OCI-LY7 (cell line): ENCODE results near the gene C1orf94. TPM values are rescaled to one million over a fixed set of nuclear protein-coding genes. Genes with fewer than 3 reads are reported as not detected.

Source experiments
- BruUV-seq: library from RNA; stranded (reverse); fragments of 400-500 nt; replicated peaks from 2 replicates; lab custom pipeline; 2021; lab: Mats Ljungman, UMichigan
- CTCF ChIA-PET: fragments of 300-600 bp; sonication (Branson Sonifier 250); formaldehyde crosslinking; loops from one replicate; lab custom pipeline; 2022; ENCODE audit warnings: antibody characterized with exemption; ENCODE audit not compliant: unreplicated experiment; lab: Charles Lee
- POLR2A ChIA-PET: fragments of 300-600 bp; sonication (Branson Sonifier 250); formaldehyde crosslinking; loops from one replicate; lab custom pipeline; 2022; ENCODE audit warnings: antibody characterized with exemption; lab: Charles Lee
- DNase-seq: peaks from one replicate; pipeline ENCODE4 v3.0.0-alpha.2; 2015; ENCODE audit warnings: low spot score
- H2AFZ ChIP-seq: fragments of 200-600 bp; sonication (generic), shearing (Covaris generic); 2 replicates; pipeline ENCODE4 v1.6.1; 2014; ENCODE audit warnings: mild to moderate bottlenecking, antibody characterized with exemption, low read length, moderate library complexity
- H3K27ac ChIP-seq: fragments of 200-600 bp; sonication (generic); 2 replicates; pipeline ENCODE4 v1.5.1; 2014; ENCODE audit warnings: mixed run types, low read depth, mild to moderate bottlenecking, moderate library complexity, low read length, inconsistent platforms; ENCODE audit not compliant: poor library complexity, severe bottlenecking
- H3K36me3 ChIP-seq: fragments of 200-600 bp; sonication (generic); 2 replicates; pipeline ENCODE4 v1.6.1; 2014; ENCODE audit warnings: mild to moderate bottlenecking, antibody characterized with exemption, low read length, moderate library complexity, mixed read lengths; ENCODE audit not compliant: insufficient read depth
- H3K4me1 ChIP-seq: fragments of 200-600 bp; sonication (generic); 2 replicates; pipeline ENCODE4 v1.5.1; 2014; ENCODE audit warnings: mild to moderate bottlenecking, low read length; ENCODE audit not compliant: insufficient read depth, poor library complexity, severe bottlenecking
- H3K4me2 ChIP-seq: fragments of 200-600 bp; sonication (generic); 2 replicates; pipeline ENCODE4 v1.6.1; 2014; ENCODE audit warnings: mild to moderate bottlenecking, low read length
- H3K4me3 ChIP-seq: fragments of 200-600 bp; sonication (generic); 2 replicates; pipeline ENCODE4 v1.5.1; 2014; ENCODE audit warnings: mild to moderate bottlenecking, low read depth, low read length; ENCODE audit not compliant: poor library complexity, severe bottlenecking
- H3K79me2 ChIP-seq: fragments of 200-600 bp; sonication (generic); 2 replicates; pipeline ENCODE4 v1.6.1; 2016; ENCODE audit warnings: low read depth, mild to moderate bottlenecking, low read length, moderate library complexity, mixed read lengths; ENCODE audit not compliant: insufficient read depth
- H3K9me2 ChIP-seq: fragments of 200-600 bp; sonication (generic); 2 replicates; pipeline ENCODE4 v1.6.1; 2016; ENCODE audit warnings: mild to moderate bottlenecking, low read length, mixed read lengths; ENCODE audit not compliant: insufficient read depth
- H3K9me3 ChIP-seq: fragments of 200-600 bp; sonication (generic); 2 replicates; pipeline ENCODE4 v1.6.1; 2014; ENCODE audit warnings: mild to moderate bottlenecking, mixed run types, low read length, mixed read lengths
- H4K20me1 ChIP-seq: fragments of 200-600 bp; sonication (generic); 2 replicates; pipeline ENCODE4 v1.6.1; 2014; ENCODE audit warnings: mild to moderate bottlenecking, antibody characterized with exemption, low read length, moderate library complexity, mixed read lengths; ENCODE audit not compliant: insufficient read depth
- CTCF ChIP-seq: fragments of 200-600 bp; sonication (generic); conservative IDR thresholded peaks from 2 replicates; pipeline ENCODE4 v1.5.1; 2014; ENCODE audit warnings: mild to moderate bottlenecking, antibody characterized with exemption, low read length, moderate library complexity, mixed read lengths
- EZH2phosphoT487 ChIP-seq: fragments of 200-600 bp; sonication (generic); IDR thresholded peaks from 2 replicates; pipeline ENCODE4 v1.6.1; 2018; ENCODE audit warnings: low read depth, borderline replicate concordance, mild to moderate bottlenecking, mixed run types, antibody characterized with exemption, low read length, moderate library complexity, mixed read lengths
- intact Hi-C: fragments of 100-400 bp; cut with micrococcal nuclease; formaldehyde crosslinking; loops from one replicate; pipeline ENCODE4 v1.10.0; 2022; ENCODE audit not compliant: unreplicated experiment
- total RNA-seq, 2 experiments: library from RNA; depleted of rRNA in 1 of 2; stranded (reverse); fragments of >200 nt in 1 of 2; shearing (Covaris generic) in 1 of 2; gene quantifications; 2 replicates each; pipeline ENCODE4 v1.2.3, GENCODE V29; 2014 to 2022

The C1orf94 gene
- total RNA-seq, 2 experiments from 2014 or later = not detected

GRCh38 chr1:34235594-34235993 is 58.9 kb downstream of the C1orf94 start:
- DNase-seq = no peak
- Histone ChIP-seq H3K4me3 (no peak overlapping the region), H3K27ac (no peak overlapping the region), H3K4me1 (no peaks in the 10 kb centered on the region), H4K20me1 (no peaks in the 10 kb centered on the region), H3K9me2 (no peaks in the 10 kb centered on the region), H3K79me2 (no peaks in the 10 kb centered on the region), H3K4me2 (no peak overlapping the region), H2AFZ (no peak overlapping the region), H3K9me3 (no peaks in the 10 kb centered on the region), H3K36me3 (no peaks in the 10 kb centered on the region)
- ChIA-PET POLR2A (no interaction called here), CTCF (no interaction called here)
- no TSS peak for BruUV-seq
- TF ChIP-seq CTCF = no peak
- TF ChIP-seq EZH2phosphoT487 = no peak
- intact Hi-C loops = no loop called here

GRCh38 chr1:34236089-34236488 is 59.4 kb downstream of the C1orf94 start:
- H3K79me2 ChIP-seq = no peaks in the 10 kb centered on the region
- intact Hi-C loops = no loop called here

More at GRCh38 chr1:34236089-34236488, 59.4 kb downstream of the C1orf94 start:
- Histone ChIP-seq H3K4me3 (no peak overlapping the region), H3K9me3 (no peaks in the 10 kb centered on the region), H3K4me1 (no peaks in the 10 kb centered on the region), H3K36me3 (no peaks in the 10 kb centered on the region), H3K9me2 (no peaks in the 10 kb centered on the region), H3K4me2 (no peak overlapping the region), H3K27ac (no peak overlapping the region), H4K20me1 (no peaks in the 10 kb centered on the region), H2AFZ (no peak overlapping the region)
- no peak for TF ChIP-seq EZH2phosphoT487
- no peak for TF ChIP-seq CTCF
- CTCF ChIA-PET = no interaction called here
- POLR2A ChIA-PET = no interaction called here
- no peak for DNase-seq
- no TSS peak for BruUV-seq
